GM21447 (cell line): ENCODE results near the gene SLC5A12.

Source experiments
- ATAC-seq: cut with Tn5 transposase; IDR thresholded peaks from one replicate; pipeline ENCODE4 v1.9.1; 2021; ENCODE audit not compliant: unreplicated experiment

Gene SLC5A12

GRCh38 chr11:26719289-26719973 lies 2.4 kb downstream of the SLC5A12 start:
- ATAC-seq = no peak

DNA sequence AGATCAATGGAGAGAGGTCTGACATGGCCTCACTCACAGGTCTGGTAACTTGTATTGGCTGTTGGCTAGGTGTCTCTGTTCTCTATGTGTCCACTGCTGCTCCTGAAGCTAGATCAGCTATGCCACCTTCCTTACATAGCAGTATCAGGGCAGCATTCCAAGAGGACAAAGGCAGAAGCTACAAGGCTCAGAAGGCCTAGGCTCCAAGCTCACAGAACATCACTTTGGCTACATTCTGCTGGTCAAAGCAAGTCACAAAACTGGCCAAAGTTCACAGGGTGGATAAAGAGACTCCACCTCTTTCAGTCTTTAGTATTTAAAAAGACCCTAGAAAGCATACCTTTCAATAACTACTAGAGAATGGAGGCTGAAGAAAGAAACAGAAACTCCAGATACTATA lies 4.1 kb downstream of the SLC5A12 start:
- no peak for ATAC-seq

- no peak for ATAC-seq
Measured at GRCh38 chr11:26715133-26715532, 6.7 kb downstream of the SLC5A12 start.

DNA sequence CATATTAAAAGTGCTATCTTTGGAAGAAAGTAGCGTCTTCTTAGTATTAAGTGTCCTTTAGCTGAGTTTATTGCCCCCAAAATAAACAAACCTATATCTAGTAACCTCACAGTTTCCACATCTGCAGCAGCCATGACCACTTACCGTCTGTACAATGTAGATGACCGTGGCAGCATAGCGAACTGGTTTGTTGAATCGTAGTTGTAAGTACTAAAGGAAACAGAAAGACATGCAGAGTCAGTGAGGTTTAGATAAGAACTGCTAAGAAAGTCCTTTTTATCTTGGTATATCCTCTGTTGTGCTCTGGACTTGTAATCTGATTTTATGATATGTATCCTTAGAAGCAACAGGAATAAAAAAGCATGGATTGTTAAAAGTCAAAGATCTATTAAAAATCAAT lies 9.4 kb downstream of the SLC5A12 start:
- no peak for ATAC-seq

DNA sequence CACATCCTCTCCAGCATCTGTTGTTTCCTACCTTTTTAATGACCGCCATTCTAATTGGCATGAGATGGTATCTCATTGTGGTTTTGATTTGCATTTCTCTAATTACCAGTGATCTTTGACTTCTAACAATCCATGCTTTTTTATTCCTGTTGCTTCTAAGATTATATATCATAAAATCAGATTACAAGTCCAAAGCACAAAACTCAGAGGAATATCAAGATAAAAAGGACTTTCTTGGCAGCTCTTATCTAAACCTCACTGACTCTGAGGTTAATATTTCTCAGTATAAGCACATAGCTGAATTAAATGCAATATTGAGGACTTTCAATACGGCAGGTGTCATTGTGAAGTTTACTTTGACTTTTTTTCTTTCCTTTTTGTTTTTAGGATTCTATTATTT lies 11.4 kb downstream of the SLC5A12 start:
- ATAC-seq = no peak

GRCh38 chr11:26708736-26709456 lies 13.0 kb downstream of the SLC5A12 start:
- no peak for ATAC-seq

GRCh38 chr11:26706181-26706580 lies 15.7 kb downstream of the SLC5A12 start:
- no peak for ATAC-seq

GRCh38 chr11:26704249-26704648 lies 17.6 kb downstream of the SLC5A12 start:
- no peak for ATAC-seq

DNA sequence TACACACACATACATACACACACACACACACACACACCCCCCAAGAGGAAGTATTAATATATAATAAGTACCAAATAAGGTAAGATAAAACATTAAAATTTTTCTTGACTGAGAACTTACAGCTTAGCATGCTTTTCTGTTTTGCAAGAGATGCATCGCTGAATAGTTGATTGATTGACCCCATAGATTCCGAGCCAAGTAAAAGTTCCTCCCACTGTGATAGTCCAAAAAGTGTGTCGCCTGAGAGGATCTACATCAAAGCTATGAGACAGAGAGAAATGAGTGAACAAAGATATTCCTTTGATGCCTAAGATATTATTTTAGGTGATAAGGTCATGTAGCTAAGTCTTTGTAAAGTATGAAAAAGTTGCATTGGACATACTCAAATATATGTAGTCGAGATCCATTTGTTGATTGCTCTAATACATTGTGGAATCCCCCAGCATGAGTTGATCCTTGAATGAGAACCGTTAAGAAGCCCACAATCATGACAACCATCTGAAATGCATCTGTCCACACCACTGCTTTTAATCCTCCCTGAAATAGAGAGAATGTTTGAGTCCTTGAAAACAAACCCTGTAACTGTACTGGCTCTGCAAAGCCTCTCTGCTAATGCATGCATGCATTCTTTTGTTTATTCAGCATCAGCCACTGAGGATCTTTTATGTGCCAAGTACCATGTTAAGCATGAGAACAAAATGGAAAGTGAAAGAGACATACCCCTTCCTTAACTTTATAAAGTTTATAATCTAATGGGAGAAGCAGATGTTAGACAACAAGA lies 18.3 kb downstream of the SLC5A12 start:
- no peak for ATAC-seq

DNA sequence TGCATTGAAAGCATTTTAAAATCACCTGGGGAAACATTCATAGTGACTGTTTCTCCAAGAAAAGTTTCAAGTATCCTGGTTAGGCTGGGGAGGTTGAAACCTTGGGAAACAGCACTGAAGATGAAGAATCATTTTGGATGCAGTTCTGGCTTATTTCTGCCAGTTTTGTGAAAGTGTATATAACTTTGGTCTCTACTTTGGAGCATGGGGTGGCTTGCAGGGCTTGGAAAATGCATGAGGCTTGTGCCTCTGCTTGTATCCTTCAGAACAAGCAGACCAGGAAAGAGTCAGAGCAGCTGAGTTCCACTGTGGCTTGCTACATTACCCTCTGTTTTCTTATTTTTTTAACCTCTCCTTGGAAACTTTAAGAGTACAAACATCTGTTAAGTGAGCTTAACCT lies 19.5 kb downstream of the SLC5A12 start:
- no peak for ATAC-seq

DNA sequence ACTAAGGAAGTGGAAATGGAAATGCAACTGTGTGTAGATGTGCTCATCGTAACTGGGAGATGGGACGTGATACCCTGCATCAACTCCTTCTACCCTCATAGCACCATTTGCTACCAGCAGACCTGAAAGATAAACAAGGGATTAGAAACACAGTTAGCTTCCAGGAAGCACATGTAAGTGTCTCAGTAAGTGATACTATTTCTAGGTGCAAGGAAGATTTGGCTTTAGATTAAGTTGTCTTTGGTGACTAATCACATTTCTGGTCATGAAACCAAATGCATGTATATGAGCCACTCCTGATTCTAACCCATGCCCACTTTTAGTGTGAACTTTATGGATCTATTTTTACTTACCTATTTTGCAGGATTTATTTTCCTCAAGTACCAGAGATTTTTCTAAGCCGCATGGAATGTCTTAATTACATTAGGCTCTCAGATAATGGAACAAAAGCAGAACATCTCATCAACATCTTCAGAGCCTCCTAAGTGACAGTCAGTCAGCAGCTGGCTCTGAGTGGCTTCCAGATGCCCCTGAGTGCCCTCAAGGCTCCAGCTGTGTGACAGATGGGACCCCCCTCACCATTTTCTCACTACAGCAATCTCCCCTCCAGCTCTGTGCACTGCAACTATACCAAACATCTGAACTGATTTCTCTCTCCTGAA lies 21.2 kb downstream of the SLC5A12 start:
- ATAC-seq = no peak

DNA sequence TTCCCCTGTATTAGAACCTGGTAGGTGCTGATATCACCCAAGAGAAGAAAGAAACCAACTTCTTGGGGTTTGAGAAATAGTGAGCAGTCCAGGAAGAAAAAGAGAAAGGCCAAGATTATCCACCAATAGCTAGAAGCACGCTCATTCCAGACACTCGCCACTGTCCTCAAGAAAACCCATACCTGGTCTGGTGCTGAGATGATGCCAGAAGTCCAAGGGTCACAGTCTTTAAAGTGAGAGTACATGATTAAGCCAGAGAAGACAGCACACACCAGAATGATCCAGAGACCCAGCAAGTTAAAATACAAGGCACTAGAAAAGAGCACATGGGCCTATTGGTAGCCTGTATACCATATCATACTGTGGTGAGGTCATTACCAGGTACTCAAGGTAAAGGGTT lies 23.6 kb downstream of the SLC5A12 start:
- no peak for ATAC-seq

DNA sequence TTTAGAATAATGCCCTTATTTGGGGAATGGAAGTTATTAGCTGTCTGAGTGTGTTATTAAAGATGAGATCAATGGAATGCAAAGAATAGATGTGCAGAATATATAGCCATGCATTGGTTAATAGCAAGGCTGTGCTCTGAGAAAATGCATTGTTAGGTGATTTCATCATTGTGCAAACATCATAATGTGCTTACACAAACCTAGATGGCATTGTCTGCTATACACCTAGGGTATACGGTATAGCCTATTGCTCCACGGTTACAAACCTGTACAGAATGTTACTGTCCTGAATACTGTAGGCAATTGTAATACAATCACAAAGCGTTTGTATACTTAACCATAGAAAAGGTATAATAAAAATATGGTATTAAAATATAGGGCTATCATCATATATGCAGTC lies 25.5 kb downstream of the SLC5A12 start:
- ATAC-seq = no peak

GRCh38 chr11:26688701-26689100 lies 33.2 kb downstream of the SLC5A12 start:
- no peak for ATAC-seq

- no peak for ATAC-seq
Measured at GRCh38 chr11:26687351-26687750, 34.5 kb downstream of the SLC5A12 start.

DNA sequence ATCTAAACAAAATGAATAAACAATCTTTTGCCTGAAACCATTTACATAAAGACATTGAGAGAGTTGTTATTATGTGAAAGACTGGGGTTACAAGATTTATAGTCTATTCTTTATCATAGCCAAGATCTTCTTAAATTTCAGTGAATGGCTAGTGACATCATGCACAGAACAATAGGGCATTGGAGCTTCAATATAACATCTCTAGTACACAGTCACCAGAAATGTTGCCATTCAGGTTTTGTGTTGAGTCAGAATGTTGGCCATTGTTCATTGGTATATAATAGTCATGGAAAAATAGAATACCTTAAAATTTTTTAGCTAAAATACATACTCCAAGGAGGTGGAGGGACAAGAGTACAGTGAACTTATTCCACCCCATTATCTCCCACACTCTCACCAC lies 44.3 kb downstream of the SLC5A12 start:
- ATAC-seq = no peak

DNA sequence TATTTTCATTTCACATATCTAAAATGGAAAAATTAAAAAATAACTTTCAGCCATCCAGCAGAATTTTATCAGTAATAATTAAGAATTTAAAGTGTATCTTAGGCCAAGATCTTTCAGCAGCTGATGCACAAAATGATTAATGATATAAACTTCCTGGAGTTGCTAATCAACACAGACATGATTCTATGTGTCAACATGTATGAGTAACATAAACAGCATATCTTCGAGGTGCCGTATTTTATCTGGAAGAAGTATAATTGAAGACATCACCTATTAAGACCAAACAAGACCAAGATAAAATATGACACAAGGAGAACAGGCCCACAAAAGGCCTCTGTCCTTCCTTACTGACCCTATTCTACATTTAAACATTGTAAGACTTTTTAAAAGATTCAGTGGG lies 45.2 kb downstream of the SLC5A12 start:
- no peak for ATAC-seq

DNA sequence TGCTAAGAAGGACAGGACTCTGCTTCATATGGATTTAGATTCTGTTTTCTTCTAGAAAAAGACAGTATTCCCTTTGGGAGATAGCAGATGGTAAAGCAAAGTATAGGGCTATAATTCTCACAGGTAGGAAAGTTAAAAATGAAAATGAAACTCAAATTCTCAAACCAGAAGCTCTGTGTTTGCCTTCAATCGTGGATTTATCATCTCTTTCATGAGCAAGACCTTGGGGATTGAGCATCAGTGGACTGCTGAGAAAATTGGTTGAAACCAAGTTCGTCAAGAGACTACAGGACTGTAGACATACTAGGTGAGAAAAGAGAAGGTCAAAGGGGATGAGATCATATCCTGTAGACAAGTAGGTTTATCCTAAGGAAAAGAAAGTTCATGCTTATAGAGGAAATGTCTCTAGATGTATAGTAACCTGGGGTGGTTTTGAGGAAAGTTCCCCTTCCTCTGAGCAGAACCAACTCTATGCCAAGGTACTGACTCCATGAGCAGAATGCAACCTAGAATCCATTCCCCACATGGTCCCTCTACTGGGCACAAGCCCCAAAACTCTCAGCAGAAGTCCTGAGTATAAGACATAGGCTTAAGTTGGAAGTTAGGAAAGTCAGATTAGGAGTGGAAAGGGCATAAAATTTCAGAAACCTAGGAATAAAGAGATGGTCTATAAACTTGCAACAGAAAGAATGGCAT lies 46.5 kb downstream of the SLC5A12 start:
- no peak for ATAC-seq

- ATAC-seq = no peak
Measured at GRCh38 chr11:26665946-26666345, 55.9 kb downstream of the SLC5A12 start.

GRCh38 chr11:26665036-26665435 lies 56.8 kb downstream of the SLC5A12 start:
- ATAC-seq = no peak

DNA sequence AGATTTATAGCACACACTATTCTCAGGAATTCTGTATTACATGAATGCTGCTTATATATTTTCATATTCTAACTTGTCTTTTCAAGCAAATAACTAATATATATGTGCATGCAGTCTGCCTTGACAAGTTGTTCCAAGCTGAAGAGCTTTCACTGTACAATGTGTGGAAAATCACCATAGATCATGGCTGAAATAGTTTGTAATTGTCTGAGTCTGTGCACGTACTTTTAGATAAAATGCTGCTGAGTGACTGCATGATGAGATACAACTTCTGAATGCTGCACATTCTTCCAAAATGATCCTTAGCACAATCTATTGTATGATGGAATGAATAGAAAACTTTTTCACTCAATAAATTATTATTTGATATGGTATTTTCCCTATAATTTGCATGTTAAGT lies 58.9 kb downstream of the SLC5A12 start:
- no peak for ATAC-seq
